ENCODE results near the gene CCNF. TPM values are rescaled to one million over a fixed set of nuclear protein-coding genes. Genes with fewer than 3 reads are reported as not detected.

The CCNF gene
- total and polyA plus RNA-seq, 2 of the 8 experiments (the other 6 are each of a cell fraction or from before 2014, with no cell fraction given) = 15.4 to 54.3 TPM

DNA sequence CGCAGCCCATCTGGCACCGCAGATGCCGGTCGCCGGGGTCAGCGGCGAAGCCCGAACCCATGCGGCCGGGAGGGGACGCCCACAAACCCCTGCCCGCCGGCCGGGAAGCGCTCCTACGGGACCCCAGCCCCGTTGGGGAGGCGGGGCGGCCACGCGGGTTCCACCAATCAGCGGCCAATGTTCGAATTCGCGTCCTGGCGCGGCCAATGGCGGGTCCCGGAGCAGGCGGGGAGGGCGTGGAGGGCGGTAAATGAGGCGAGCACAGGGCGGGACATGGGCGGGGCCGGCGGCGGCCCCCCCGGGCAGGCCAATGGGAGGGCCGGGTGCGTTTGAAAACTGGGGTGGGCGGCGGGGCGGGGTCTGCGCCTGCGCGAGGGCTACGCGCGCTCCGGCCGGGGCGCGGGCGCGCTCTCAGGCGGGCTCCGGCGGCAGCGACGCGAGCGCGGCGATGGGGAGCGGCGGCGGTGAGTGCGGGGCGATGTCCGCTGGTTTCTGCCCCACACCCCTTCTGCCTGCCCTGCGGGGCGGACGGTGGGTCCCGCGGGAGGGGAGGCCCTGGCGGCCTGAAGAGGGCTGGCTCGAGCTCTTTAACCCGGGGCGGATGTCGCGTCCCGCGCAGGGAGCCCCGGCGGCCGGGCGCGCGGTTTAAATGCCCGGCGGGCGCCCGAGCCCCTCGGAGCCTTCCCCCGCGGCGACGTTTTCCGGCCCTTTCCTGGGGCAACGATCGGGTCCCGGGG, at the start of gene CCNF (continued):
- TF ChIP-seq GABPA (IDR thresholded peaks at IDR 0.05; ENCODE audit: borderline replicate concordance, insufficient read depth, low read length) (no peak), TBP (IDR thresholded peaks at IDR 0.05; ENCODE audit: low read depth, low read length) (peak; percentile 59), HDAC6 (IDR thresholded peaks at IDR 0.05; ENCODE audit: low read depth, low read length) (no peak), RBBP5 (IDR thresholded peaks at IDR 0.05; ENCODE audit: borderline replicate concordance, low read depth, low read length) (peak; percentile 62; the same call in 1 of the 2 replicates), SIN3A (conservative IDR thresholded peaks at IDR 0.05 in 1 of 2, IDR thresholded peaks at IDR 0.05 in 1 of 2; ENCODE audit: low read depth in 1 of 2, low read length in 2 of 2) (peak in 1 of 2 experiments; percentile 20; a peak in 1 of 4 replicates), NRF1 (IDR thresholded peaks at IDR 0.05; ENCODE audit: low read depth, low read length) (peak; percentile 55), SP1 (IDR thresholded peaks at IDR 0.05; ENCODE audit: low read depth, low read length) (peak; percentile 94), POLR2AphosphoS5 (IDR thresholded peaks at IDR 0.05; ENCODE audit: low read depth, low read length) (peak; percentile 10; the same call in 1 of the 2 replicates), EGR1 (IDR thresholded peaks at IDR 0.05; ENCODE audit: borderline replicate concordance, low read depth, low read length) (no peak), RNF2 (IDR thresholded peaks at IDR 0.05; ENCODE audit: borderline replicate concordance, low read depth, low read length, missing control alignments, poor library complexity, severe bottlenecking) (no peak), KDM4A (IDR thresholded peaks at IDR 0.05; ENCODE audit: low read depth, low read length, severe bottlenecking) (peak; percentile 83), PHF8 (conservative IDR thresholded peaks at IDR 0.05; ENCODE audit: low read depth, low read length) (peak; percentile 65; the same call in 1 of the 2 replicates), ASH2L (IDR thresholded peaks at IDR 0.05; ENCODE audit: low read length) (peak; percentile 74), TAF1 (IDR thresholded peaks at IDR 0.05; ENCODE audit: low read depth, low read length) (peak; percentile 80)
- TF ChIP-seq, protein P1, sequence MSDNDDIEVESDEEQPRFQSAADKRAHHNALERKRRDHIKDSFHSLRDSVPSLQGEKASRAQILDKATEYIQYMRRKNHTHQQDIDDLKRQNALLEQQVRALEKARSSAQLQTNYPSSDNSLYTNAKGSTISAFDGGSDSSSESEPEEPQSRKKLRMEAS (IDR thresholded peaks at IDR 0.05) = peak; percentile 98
- TF ChIP-seq, protein P2, sequence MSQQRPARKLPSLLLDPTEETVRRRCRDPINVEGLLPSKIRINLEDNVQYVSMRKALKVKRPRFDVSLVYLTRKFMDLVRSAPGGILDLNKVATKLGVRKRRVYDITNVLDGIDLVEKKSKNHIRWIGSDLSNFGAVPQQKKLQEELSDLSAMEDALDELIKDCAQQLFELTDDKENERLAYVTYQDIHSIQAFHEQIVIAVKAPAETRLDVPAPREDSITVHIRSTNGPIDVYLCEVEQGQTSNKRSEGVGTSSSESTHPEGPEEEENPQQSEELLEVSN (IDR thresholded peaks at IDR 0.05) = peak; percentile 97
